SK-N-SH (cell line): ENCODE results near the gene MKRN2OS. TPM values are rescaled to one million over a fixed set of nuclear protein-coding genes. Genes with fewer than 3 reads are reported as not detected.

Experiments
- CTCF ChIA-PET: fragments of 300-600, 350-600 bp; formaldehyde crosslinking; extraction: SDS; loops from one replicate; lab custom pipeline; 2021; lab: Yijun Ruan, JAX
- POLR2A ChIA-PET: fragments of 350-600 bp; sonication (Branson Sonifier 250); formaldehyde crosslinking; extraction: SDS; loops from one replicate; lab custom pipeline; 2020; ENCODE audit warnings: antibody characterized with exemption, inconsistent platforms; lab: Yijun Ruan, JAX
- DNase-seq: peaks from one replicate; pipeline ENCODE4 v3.0.0; 2012
- H2AFZ ChIP-seq: fragments of 200-600 bp; sonication (generic); 2 replicates; pipeline ENCODE4 v1.8.1; 2016; ENCODE audit warnings: antibody characterized with exemption, mild to moderate bottlenecking, low read depth
- H3F3A ChIP-seq: fragments of 200-600 bp; sonication (generic); replicated peaks from 2 replicates; pipeline ENCODE3; 2016; ENCODE audit warnings: antibody characterized with exemption, mild to moderate bottlenecking; ENCODE audit not compliant: insufficient read depth
- H3K27ac ChIP-seq, 2 experiments: fragments of 200-500 bp in 1 of 2; fragments of 200-600 bp in 1 of 2; sonication (Bioruptor generic) in 1 of 2; sonication (generic), shearing (Covaris generic) in 1 of 2; 2 replicates each; pipeline versions ENCODE4 v1.5.1 to v1.6.1; 2014 to 2016; ENCODE audit warnings: low read depth in 2 of 2, inconsistent platforms in 1 of 2, low read length in 1 of 2, mild to moderate bottlenecking in 1 of 2, mixed read lengths in 1 of 2
- H3K27me3 ChIP-seq: fragments of 200-600 bp; sonication (generic), shearing (Covaris generic); 2 replicates; pipeline ENCODE4 v1.6.1; 2016; ENCODE audit warnings: mixed run types; ENCODE audit not compliant: insufficient read depth
- H3K36me3 ChIP-seq, 2 experiments: fragments of 200-500 bp in 1 of 2; fragments of 200-600 bp in 1 of 2; sonication (Bioruptor generic) in 1 of 2; sonication (generic) in 1 of 2; replicated peaks in 1 of 2; 2 replicates each; pipeline versions ENCODE3 to v1.5.1; 2014 to 2016; ENCODE audit warnings: low read length in 1 of 2, mild to moderate bottlenecking in 1 of 2; ENCODE audit not compliant: insufficient read depth in 2 of 2, control insufficient read depth in 1 of 2
- H3K4me1 ChIP-seq, 2 experiments: fragments of 200-500 bp in 1 of 2; fragments of 200-600 bp in 1 of 2; sonication (Bioruptor generic) in 1 of 2; sonication (generic), shearing (Covaris generic) in 1 of 2; 2 replicates each; pipeline versions ENCODE4 v1.5.1 to v1.6.1; 2014 to 2016; ENCODE audit warnings: low read depth in 1 of 2, low read length in 1 of 2, mixed run types in 1 of 2; ENCODE audit not compliant: insufficient read depth in 2 of 2, control insufficient read depth in 1 of 2
- H3K4me2 ChIP-seq: fragments of 200-600 bp; sonication (generic), shearing (Covaris generic); 2 replicates; pipeline ENCODE4 v1.6.1; 2017; ENCODE audit warnings: mixed run types
- H3K4me3 ChIP-seq, 2 experiments: fragments of 200-500 bp in 1 of 2; fragments of 200-600 bp in 1 of 2; sonication (Bioruptor generic) in 1 of 2; sonication (generic), shearing (Covaris generic) in 1 of 2; 2 replicates each; pipeline versions ENCODE4 v1.5.1 to v1.8.1; 2014 to 2016; ENCODE audit warnings: low read depth in 2 of 2, inconsistent platforms in 1 of 2, low read length in 1 of 2, mild to moderate bottlenecking in 1 of 2, mixed read lengths in 1 of 2, moderate library complexity in 1 of 2
- H3K79me2 ChIP-seq: fragments of 200-600 bp; sonication (generic); 2 replicates; pipeline ENCODE4 v1.8.1; 2017; ENCODE audit warnings: mild to moderate bottlenecking; ENCODE audit not compliant: insufficient read depth
- H3K9ac ChIP-seq: fragments of 200-600 bp; sonication (generic); 2 replicates; pipeline ENCODE4 v1.6.1; 2017; ENCODE audit warnings: mixed run types
- H3K9me2 ChIP-seq: fragments of 200-600 bp; sonication (generic); 2 replicates; pipeline ENCODE4 v1.6.1; 2017; ENCODE audit warnings: mixed run types
- H3K9me3 ChIP-seq: fragments of 200-600 bp; sonication (generic); 2 replicates; pipeline ENCODE4 v1.6.1; 2017; ENCODE audit warnings: mixed run types, mild to moderate bottlenecking, moderate library complexity
- H4K20me1 ChIP-seq: fragments of 200-600 bp; sonication (generic); 2 replicates; pipeline ENCODE4 v1.6.1; 2017; ENCODE audit warnings: mild to moderate bottlenecking, mixed run types; ENCODE audit not compliant: insufficient read depth
- ELF1 ChIP-seq: IDR thresholded peaks from 2 replicates; pipeline ENCODE4 v1.4.0; 2012
- EP300 ChIP-seq, 2 experiments: IDR thresholded peaks; 2 replicates each; pipeline versions ENCODE4 v1.4.0 to v1.6.1; 2012; ENCODE audit warnings: borderline replicate concordance in 1 of 2, low read depth in 1 of 2, low read length in 1 of 2
- EZH2phosphoT487 ChIP-seq: fragments of 200-600 bp; sonication (generic); IDR thresholded peaks from 2 replicates; pipeline ENCODE4 v1.6.1; 2017; ENCODE audit warnings: low read depth, mixed run types, mild to moderate bottlenecking, antibody characterized with exemption, moderate library complexity, borderline replicate concordance
- GATA2 ChIP-seq: sonication (generic); formaldehyde crosslinking; IDR thresholded peaks from 2 replicates; pipeline ENCODE4 v1.5.0; 2020; ENCODE audit warnings: mild to moderate bottlenecking, missing genetic modification reagents
- JUND ChIP-seq: IDR thresholded peaks from 2 replicates; pipeline ENCODE4 v1.4.0; 2012
- MAX ChIP-seq: IDR thresholded peaks from 2 replicates; pipeline ENCODE4 v1.4.0; 2012; ENCODE audit warnings: low read depth
- NRF1 ChIP-seq: IDR thresholded peaks from 2 replicates; pipeline ENCODE4 v1.6.1; 2012; ENCODE audit warnings: low read depth, mild to moderate bottlenecking, low read length
- REST ChIP-seq: IDR thresholded peaks from 2 replicates; pipeline ENCODE4 v1.6.1; 2012; ENCODE audit warnings: mild to moderate bottlenecking, low read depth, low read length, moderate library complexity
- SMC3 ChIP-seq: IDR thresholded peaks from 2 replicates; pipeline ENCODE4 v1.6.1; 2012; ENCODE audit warnings: low read depth, low read length, improper control_type of control experiment
- TCF12 ChIP-seq: IDR thresholded peaks from 2 replicates; pipeline ENCODE4 v1.4.0; 2012
- TEAD4 ChIP-seq: IDR thresholded peaks from 2 replicates; pipeline ENCODE4 v1.4.0; 2012; ENCODE audit warnings: mild to moderate bottlenecking, borderline replicate concordance; ENCODE audit not compliant: insufficient read depth
- USF2 ChIP-seq: fragments of 150-350 bp; IDR thresholded peaks from 2 replicates; pipeline ENCODE4 v1.6.1; 2017; ENCODE audit warnings: antibody characterized with exemption, low read length, low read depth, borderline replicate concordance
- WGBS: methylation state at CpG from one replicate; pipeline ENCODE4 v1.1.6; 2017; ENCODE audit warnings: low lambda C conversion rate; 5-methylcytosine and 5-hydroxymethylcytosine counted together
- polyA plus RNA-seq, 3 experiments: library from polyadenylated mRNA; depleted of rRNA; stranded (reverse); fragments of >200 nt; gene quantifications; 2 replicates each; pipeline ENCODE4 v1.2.3, GENCODE V29; 2012
- TF ChIP-seq, protein P1 (sequence below): fragments of 200-600 bp; sonication (generic); IDR thresholded peaks from 2 replicates; pipeline ENCODE4 v1.6.1; 2017; ENCODE audit warnings: antibody characterized with exemption, mild to moderate bottlenecking, moderate library complexity
- TF ChIP-seq, protein P2 (sequence below): IDR thresholded peaks from 2 replicates; pipeline ENCODE4; 2012
- TF ChIP-seq, protein P3 (sequence below): fragments of 150-350 bp; IDR thresholded peaks from 2 replicates; pipeline ENCODE4 v1.6.1; 2016; ENCODE audit warnings: mild to moderate bottlenecking, low read depth, low read length

The MKRN2OS gene
- polyA plus RNA-seq, 1 of the 3 experiments (the other 2 are of a cell fraction), result not detected

DNA sequence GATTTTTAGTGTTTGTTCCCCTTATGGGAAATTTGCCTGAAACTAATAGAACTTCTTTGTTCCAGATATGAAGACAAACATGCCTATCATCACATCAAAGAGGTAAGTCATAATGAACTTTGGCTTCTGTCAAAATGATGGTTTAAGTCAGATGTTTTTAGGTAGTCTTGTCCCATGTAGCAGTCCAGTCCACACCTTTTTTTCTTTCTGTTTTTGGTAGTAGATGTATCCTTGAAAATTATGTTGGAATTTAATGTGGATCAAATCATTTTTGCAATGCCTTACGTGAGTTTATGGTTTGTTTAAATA lies 48.9 kb downstream of the MKRN2OS start:
- Histone ChIP-seq H3K4me2 (no peak overlapping the region), H3K9ac (no peak overlapping the region), H4K20me1 (no peaks in the 10 kb centered on the region), H3K9me3 (no peaks in the 10 kb centered on the region), H3K9me2 (no peaks in the 10 kb centered on the region), H2AFZ (no peak overlapping the region), H3K27me3 (no peaks in the 10 kb centered on the region), H3K36me3 (peaks cover 24 to 73% of the 10 kb centered on the region in 2 experiments), H3K79me2 (no peaks in the 10 kb centered on the region), H3K27ac (no peak overlapping the region), H3K4me3 (no peak overlapping the region), H3K4me1 (no peaks in the 10 kb centered on the region), H3F3A (peaks cover 3% of the 10 kb centered on the region)
- POLR2A ChIA-PET, result interaction anchor here (0.6 kb wide), 1 partner anchor 229 kb away, joined by 3 read pairs; no protein-coding TSS in a partner anchor
- no peak for DNase-seq
- TF ChIP-seq TCF12 (no peak), TEAD4 (no peak), REST (no peak), JUND (no peak), NRF1 (no peak), EP300 (IDR thresholded peaks at IDR 0.05; ENCODE audit: borderline replicate concordance in 1 of 2, low read depth in 1 of 2, low read length in 1 of 2) (no peak), ELF1 (no peak), EZH2phosphoT487 (no peak), SMC3 (no peak), GATA2 (no peak), USF2 (no peak), MAX (no peak)
- TF ChIP-seq, protein P1, sequence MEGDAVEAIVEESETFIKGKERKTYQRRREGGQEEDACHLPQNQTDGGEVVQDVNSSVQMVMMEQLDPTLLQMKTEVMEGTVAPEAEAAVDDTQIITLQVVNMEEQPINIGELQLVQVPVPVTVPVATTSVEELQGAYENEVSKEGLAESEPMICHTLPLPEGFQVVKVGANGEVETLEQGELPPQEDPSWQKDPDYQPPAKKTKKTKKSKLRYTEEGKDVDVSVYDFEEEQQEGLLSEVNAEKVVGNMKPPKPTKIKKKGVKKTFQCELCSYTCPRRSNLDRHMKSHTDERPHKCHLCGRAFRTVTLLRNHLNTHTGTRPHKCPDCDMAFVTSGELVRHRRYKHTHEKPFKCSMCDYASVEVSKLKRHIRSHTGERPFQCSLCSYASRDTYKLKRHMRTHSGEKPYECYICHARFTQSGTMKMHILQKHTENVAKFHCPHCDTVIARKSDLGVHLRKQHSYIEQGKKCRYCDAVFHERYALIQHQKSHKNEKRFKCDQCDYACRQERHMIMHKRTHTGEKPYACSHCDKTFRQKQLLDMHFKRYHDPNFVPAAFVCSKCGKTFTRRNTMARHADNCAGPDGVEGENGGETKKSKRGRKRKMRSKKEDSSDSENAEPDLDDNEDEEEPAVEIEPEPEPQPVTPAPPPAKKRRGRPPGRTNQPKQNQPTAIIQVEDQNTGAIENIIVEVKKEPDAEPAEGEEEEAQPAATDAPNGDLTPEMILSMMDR, result no peak
- TF ChIP-seq, protein P2, sequence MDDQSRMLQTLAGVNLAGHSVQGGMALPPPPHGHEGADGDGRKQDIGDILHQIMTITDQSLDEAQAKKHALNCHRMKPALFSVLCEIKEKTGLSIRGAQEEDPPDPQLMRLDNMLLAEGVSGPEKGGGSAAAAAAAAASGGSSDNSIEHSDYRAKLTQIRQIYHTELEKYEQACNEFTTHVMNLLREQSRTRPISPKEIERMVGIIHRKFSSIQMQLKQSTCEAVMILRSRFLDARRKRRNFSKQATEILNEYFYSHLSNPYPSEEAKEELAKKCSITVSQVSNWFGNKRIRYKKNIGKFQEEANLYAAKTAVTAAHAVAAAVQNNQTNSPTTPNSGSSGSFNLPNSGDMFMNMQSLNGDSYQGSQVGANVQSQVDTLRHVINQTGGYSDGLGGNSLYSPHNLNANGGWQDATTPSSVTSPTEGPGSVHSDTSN, result no peak
- TF ChIP-seq, protein P3, sequence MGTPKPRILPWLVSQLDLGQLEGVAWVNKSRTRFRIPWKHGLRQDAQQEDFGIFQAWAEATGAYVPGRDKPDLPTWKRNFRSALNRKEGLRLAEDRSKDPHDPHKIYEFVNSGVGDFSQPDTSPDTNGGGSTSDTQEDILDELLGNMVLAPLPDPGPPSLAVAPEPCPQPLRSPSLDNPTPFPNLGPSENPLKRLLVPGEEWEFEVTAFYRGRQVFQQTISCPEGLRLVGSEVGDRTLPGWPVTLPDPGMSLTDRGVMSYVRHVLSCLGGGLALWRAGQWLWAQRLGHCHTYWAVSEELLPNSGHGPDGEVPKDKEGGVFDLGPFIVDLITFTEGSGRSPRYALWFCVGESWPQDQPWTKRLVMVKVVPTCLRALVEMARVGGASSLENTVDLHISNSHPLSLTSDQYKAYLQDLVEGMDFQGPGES, result no peak
- 97% methylated on average over 1 of the region's 1 CpG for WGBS
- CTCF ChIA-PET, result interaction anchor here (1.0 to 1.7 kb wide), 2 partner anchors 13 to 321 kb away, joined by 3 to 4 read pairs; no protein-coding TSS in a partner anchor
